NCI-H82 treated with DMSO at 0.1 percent for 48 hours (cell line): Measurements from ENCODE around the gene NR1H3.
"Not testable (repeated sequence)": the region's sequence is repeated elsewhere in the genome, so short reads cannot be mapped to it uniquely, and the experiment has no call there.

Experiments used
- DNase-seq: peaks from one replicate; lab custom pipeline; 2025; ENCODE audit not compliant: unreplicated experiment; lab: John Stamatoyannopoulos, UW

NR1H3 gene

GRCh38 chr11:47257517-47258316, at the start of gene NR1H3:
Gene NR1H3, plus strand, starts transcription at chr11:47257996. Its CDS starts 1,221 bp downstream, at chr11:47259217.
- no peak for DNase-seq

GRCh38 chr11:47208008-47208552, 49.7 kb upstream of the NR1H3 start:
- not testable (repeated sequence) for DNase-seq

GRCh38 chr11:47208628-47209027, 49.2 kb upstream of the NR1H3 start:
- DNase-seq, result no peak

- DNase-seq, result no peak
Observed at GRCh38 chr11:47212938-47213337, 44.9 kb upstream of the NR1H3 start.

- DNase-seq, result no peak
Observed at GRCh38 chr11:47213950-47214565, 43.7 kb upstream of the NR1H3 start.

GRCh38 chr11:47215366-47215910, 42.4 kb upstream of the NR1H3 start:
- DNase-seq, result no peak

GRCh38 chr11:47216121-47216798, 41.5 kb upstream of the NR1H3 start:
- no peak for DNase-seq

GRCh38 chr11:47220401-47220821, 37.4 kb upstream of the NR1H3 start:
- no peak for DNase-seq

GRCh38 chr11:47222696-47223095, 35.1 kb upstream of the NR1H3 start:
- no peak for DNase-seq

GRCh38 chr11:47225552-47226400, 32.0 kb upstream of the NR1H3 start:
- DNase-seq, result no peak

- no peak for DNase-seq
Observed at GRCh38 chr11:47229161-47229560, 28.6 kb upstream of the NR1H3 start.

- no peak for DNase-seq
Observed at GRCh38 chr11:47233051-47233450, 24.7 kb upstream of the NR1H3 start.

GRCh38 chr11:47233989-47234668, 23.7 kb upstream of the NR1H3 start:
- no peak for DNase-seq

- no peak for DNase-seq
Observed at GRCh38 chr11:47234669-47235100, 23.1 kb upstream of the NR1H3 start.

GRCh38 chr11:47235163-47235562, 22.6 kb upstream of the NR1H3 start:
- DNase-seq, result no peak

- peak; percentile 44 for DNase-seq
Observed at GRCh38 chr11:47236482-47236881, 21.3 kb upstream of the NR1H3 start.

GRCh38 chr11:47239852-47240251, 17.9 kb upstream of the NR1H3 start:
- no peak for DNase-seq

GRCh38 chr11:47241841-47242301, 15.9 kb upstream of the NR1H3 start:
- DNase-seq, result no peak

GRCh38 chr11:47242596-47243192, 15.1 kb upstream of the NR1H3 start:
- DNase-seq, result no peak
